H1 (cell line): Measurements from ENCODE around the gene VSTM2B. TPM values are rescaled to one million over a fixed set of nuclear protein-coding genes. Genes with fewer than 3 reads are reported as not detected.

ENCODE experiments used
- ASH2L ChIP-seq: fragments of 200-600, 300-600 bp; sonication (generic); IDR thresholded peaks from one replicate; pipeline ENCODE4 v1.7.1; 2017; ENCODE audit warnings: low read length
- CBX5 ChIP-seq: fragments of 300-800, 300-1000 bp; sonication (generic); IDR thresholded peaks from 2 replicates; pipeline ENCODE4 v1.7.1; 2016; ENCODE audit warnings: antibody characterized with exemption, low read length, low read depth
- JUND ChIP-seq: IDR thresholded peaks from 2 replicates; pipeline ENCODE4 v1.6.1; 2011; ENCODE audit warnings: mild to moderate bottlenecking, improper control_type of control experiment, low read length
- POU5F1 ChIP-seq: IDR thresholded peaks from 2 replicates; pipeline ENCODE4 v1.6.1; 2011; ENCODE audit warnings: low read depth, mild to moderate bottlenecking, low read length, moderate library complexity
- RNF2 ChIP-seq: fragments of 200-900, 300-1000 bp; sonication (generic); IDR thresholded peaks from 2 replicates; pipeline ENCODE4 v1.7.1; 2016; ENCODE audit warnings: borderline replicate concordance, low read depth, mild to moderate bottlenecking, antibody characterized with exemption, low read length; ENCODE audit not compliant: poor library complexity, severe bottlenecking; ENCODE audit errors: missing control alignments
- RXRA ChIP-seq: IDR thresholded peaks from 2 replicates; pipeline ENCODE4 v1.6.1; 2011; ENCODE audit warnings: low read depth, mild to moderate bottlenecking, low read length, moderate library complexity; ENCODE audit not compliant: insufficient read depth
- SRF ChIP-seq: IDR thresholded peaks from 2 replicates; pipeline ENCODE4 v1.6.1; 2011; ENCODE audit warnings: mild to moderate bottlenecking, low read depth, low read length, moderate library complexity
- polyA plus RNA-seq, 7 experiments: library from polyadenylated mRNA; depleted of rRNA in 3 of 7; stranded (reverse) in 5 of 7; unstranded in 2 of 7; fragments of >200 nt in 5 of 7; fragments of 200-250 nt in 2 of 7; gene quantifications; 1 replicate in 5 of 7; 2 replicates in 1 of 7; 4 replicates in 1 of 7; pipeline versions ENCODE4 v1.2.1 to v1.2.3, GENCODE V29; 2011 to 2013; ENCODE audit warnings: missing spikeins in 2 of 7, mixed read lengths in 2 of 7
- total RNA-seq: library from RNA; stranded (reverse); fragmentation: NEBNext Ultra II Directional; extraction: Animal tissue kit (Norgen Biotek cat#: 25700); gene quantifications from 2 replicates; pipeline ENCODE4 v1.2.1, GENCODE V29; 2021

Gene VSTM2B
- total and polyA plus RNA-seq, 2 of the 8 experiments (the other 6 are each of a cell fraction or from before 2014, with no cell fraction given): 0.82 to 1.5 TPM

DNA sequence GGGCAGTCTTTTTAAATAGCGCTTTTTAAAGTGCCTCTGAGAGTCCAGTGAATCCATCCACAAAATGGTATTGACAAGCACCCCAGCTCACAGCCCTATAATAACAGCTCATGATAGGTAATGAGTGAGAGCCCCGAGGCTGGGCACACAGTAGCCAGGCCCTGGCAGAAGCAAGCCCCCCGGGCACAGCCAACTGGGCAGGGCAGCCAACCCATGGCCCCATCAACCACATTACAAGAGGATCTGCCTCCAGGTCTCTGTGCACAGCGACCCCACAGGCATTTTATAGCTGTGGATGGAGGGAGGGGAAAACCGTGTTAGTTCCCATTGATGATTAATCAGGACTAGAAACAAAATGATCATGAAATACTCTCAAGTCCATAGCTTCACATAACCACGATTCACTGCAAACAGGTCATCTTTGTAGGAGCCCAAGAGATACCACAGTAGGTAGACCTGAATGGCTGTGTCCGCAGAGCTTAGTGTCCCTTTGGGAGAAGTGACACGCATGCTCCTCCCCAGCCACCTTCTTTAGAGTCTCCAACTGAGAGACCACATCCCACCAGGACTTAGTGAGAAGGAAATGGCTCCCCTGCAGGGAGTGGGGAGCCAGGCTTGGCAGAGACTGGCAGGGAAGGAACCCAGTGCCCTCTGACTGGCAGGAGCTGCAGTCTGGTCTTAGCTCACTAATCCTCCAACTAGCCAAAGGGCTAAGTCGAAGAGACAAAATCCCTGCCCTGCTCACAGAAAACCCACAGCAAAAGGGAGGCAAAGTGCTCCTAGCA is 4.3 kb upstream of the VSTM2B start (continued):
- no peak for TF ChIP-seq ASH2L
- no peak for TF ChIP-seq RNF2
- TF ChIP-seq POU5F1: no peak
- no peak for TF ChIP-seq RXRA
- TF ChIP-seq SRF: no peak
- TF ChIP-seq JUND: no peak
- TF ChIP-seq CBX5: no peak
